ENCODE data around the gene POLR3H.

- TF ChIP-seq CTCF (IDR thresholded peaks at IDR 0.05) (no peak), POLR2A (IDR thresholded peaks at IDR 0.05; ENCODE audit: low read depth) (no peak), EP300 (IDR thresholded peaks at IDR 0.05) (no peak)
Measured at GRCh38 chr22:41539146-41540005, 4.9 kb downstream of the POLR3H start.
